Measurements from ENCODE around the gene PRAMEF12.
"Not testable (repeated sequence)": the region's sequence is repeated elsewhere in the genome, so short reads cannot be mapped to it uniquely, and the experiment has no call there.

The PRAMEF12 gene

DNA sequence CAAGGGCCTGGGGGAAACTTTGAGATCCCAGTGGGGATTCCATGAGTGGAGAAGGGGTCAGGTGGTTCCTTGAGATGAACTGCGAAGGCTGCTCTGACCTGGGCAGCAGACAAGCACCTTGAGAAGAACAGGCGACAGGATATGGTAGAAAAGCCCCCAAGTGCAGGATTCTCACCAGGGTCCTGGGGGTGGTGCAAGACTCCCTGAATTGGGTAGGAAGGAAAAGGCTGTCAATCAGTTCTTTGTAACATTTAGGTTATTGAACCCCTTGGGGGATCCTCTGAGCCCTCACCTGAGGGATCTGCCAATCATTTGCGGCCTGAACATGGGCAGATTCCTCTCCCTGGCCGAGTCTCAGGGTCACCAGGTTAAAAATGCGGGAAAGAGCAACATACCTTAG, 2.4 kb upstream of the PRAMEF12 start:
- no peak for DNase-seq (ENCODE audit: low read depth)

DNA sequence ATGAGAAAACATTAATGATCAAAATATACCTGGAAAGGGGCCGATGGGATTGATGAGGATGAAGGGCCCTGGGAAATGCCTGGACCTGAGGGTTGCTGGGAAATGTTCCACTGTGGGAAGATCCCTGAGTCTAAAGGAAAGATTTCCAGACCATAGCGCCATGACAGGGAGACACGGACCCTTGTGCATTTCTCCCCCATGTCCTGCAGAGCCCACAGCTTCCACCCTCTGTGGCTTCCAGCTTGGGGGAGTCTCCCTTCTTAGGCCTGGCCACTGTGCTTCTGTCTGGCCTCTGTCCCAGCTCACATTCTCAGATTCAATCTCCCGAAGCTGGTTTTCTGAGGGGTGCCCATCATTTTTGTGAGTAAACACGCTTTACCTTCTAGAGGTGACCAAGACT, 1.0 kb upstream of the PRAMEF12 start:
- DNase-seq (ENCODE audit: low read depth) = no peak

DNA sequence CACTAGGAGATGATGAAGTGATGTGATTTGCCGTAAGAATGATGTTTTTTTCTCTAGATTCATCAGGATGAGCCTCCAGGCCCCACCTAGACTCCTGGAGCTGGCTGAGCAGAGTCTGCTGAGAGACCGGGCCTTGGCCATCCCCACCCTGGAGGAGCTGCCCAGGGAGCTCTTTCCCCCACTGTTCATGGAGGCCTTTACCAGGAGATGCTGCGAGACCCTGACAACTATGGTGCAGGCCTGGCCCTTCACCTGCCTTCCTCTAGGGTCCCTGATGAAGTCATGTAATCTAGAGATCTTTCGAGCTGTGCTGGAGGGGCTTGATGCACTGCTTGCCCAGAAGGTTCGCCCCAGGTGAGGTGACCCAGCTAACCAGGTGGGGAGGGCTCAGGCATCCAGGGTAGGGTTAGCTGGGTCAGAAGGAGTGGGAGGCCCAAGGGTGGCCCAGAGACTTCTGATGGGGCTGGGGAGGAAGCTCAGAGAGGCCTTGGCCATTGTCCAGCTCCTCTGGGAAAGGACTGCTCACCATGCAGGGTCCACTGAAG, 1.3 kb downstream of the PRAMEF12 start:
- DNase-seq (ENCODE audit: low read depth) = no peak

GRCh38 chr1:12775443-12775842, 1.9 kb downstream of the PRAMEF12 start:
- DNase-seq (ENCODE audit: low read depth) = no peak

DNA sequence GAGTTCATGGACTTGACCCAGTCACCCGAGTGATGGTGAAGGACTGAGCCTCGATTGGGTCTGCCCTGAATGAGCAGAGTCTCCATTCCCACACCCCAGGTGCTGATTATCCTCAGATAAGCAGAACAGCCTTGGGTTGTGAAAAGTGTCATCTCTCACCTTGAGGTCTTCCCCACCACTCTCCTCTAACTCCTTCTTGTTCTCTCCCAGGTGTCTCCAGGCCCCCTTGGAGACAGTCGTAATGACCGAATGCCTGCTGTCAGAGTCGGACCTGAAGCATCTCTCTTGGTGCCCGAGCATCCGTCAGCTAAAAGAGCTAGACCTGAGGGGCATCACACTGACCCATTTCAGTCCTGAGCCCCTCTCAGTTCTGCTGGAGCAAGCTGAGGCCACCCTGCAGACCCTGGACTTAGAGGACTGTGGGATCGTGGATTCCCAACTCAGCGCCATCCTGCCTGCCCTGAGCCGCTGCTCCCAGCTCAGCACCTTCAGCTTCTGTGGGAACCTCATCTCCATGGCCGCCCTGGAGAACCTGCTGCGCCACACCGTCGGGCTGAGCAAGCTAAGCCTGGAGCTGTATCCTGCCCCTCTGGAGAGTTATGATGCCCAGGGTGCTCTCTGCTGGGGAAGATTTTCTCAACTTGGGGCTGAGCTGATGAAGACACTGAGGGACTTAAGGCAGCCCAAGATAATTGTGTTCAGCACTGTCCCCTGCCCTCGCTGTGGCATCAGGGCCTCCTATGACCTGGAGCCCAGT, 3.4 kb downstream of the PRAMEF12 start:
- no peak for DNase-seq (ENCODE audit: low read depth)

- DNase-seq (ENCODE audit: low read depth) = no peak
Measured at GRCh38 chr1:12778061-12778460, 4.5 kb downstream of the PRAMEF12 start.

GRCh38 chr1:12778907-12779306, 5.4 kb downstream of the PRAMEF12 start:
- DNase-seq (ENCODE audit: low read depth) = no peak

DNA sequence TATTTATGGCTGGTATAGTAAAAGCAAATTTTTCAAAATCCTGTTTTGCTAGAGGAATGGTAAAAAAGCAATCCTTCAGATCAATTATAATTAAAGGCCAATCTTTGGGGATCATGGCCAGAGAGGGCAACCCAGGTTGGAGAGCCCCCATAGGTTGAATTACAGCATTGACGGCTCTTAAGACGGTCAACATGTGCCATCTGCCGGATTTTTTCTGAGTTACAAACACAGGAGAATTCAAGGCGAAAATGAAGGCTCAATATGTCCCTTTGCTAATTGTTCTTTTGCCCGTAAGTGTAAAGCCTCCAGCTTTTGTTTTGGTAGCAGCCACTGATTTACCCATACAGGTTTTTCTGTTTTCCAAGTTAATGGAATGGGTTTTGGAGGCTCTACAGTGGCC, 8.0 kb downstream of the PRAMEF12 start:
- not testable (repeated sequence) for DNase-seq (ENCODE audit: low read depth)

- DNase-seq (ENCODE audit: low read depth) = not testable (repeated sequence)
Measured at GRCh38 chr1:12783783-12784182, 10.2 kb downstream of the PRAMEF12 start.

GRCh38 chr1:12784729-12785128, 11.2 kb downstream of the PRAMEF12 start:
- peak; percentile 4 for DNase-seq (ENCODE audit: low read depth)

GRCh38 chr1:12791097-12791496, 17.6 kb downstream of the PRAMEF12 start, which contains the start of gene PRAMEF1:
TSS of gene PRAMEF1 (plus strand) at chr1:12791397. CDS start at chr1:12793228, 1,831 bp downstream.
- DNase-seq (ENCODE audit: low read depth) = not testable (repeated sequence)

DNA sequence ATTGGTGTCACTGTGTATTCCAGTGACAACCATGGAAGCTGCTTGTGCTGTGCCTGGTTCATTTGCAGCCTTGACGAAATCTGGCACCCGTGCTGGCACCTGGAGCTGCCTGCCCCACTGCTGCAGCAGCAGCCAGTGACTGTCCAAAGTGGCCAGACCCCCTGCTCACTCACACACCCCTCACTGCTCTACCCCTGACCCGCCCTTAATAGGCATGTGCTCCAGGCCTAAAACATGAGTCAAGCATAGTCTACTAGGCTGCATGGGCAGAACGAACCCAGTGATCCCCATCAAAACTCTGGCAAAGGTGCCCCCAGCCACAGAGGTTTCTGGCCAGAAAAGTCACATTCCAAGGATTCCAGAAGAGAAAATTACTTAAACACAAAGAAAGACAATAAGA, 25.4 kb downstream of the PRAMEF12 start:
- DNase-seq (ENCODE audit: low read depth) = no peak

DNA sequence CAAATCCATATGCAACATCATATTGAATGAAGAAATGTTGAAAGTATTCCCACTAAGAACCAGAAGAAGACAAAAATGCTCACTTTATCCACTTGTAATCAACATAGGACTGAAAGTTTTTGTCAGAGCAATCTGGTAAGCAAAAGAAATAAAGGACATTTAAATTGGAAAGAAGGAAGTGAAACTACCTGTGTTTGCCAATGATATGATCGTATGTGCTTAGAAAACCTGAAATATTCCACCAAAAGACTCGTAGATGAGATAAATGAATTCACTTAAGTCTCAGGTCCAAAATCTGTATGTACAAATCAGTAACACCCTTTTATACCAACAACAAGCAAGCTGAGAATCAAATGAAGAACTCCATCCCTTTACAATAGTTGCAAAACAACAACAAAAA, 26.2 kb downstream of the PRAMEF12 start:
- no peak for DNase-seq (ENCODE audit: low read depth)

DNA sequence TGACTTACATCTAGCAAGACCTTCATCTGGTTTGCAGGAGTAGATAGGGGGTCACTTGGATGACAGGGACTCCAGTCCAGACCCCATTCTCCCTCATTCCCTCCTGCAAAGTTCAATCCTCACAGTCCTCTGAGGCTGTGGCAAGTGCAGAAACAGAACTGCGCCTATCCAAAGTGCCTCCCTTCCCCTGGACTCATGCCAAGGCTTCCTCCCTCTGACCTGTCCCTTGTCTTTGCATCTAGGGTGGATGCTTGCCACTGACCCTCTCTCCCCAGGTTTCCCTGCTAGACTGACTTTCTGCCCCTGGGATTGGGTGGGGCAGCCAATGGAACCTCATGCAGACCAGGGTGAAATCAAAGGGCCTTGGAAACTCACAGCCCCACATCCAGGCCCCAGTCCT, 36.4 kb downstream of the PRAMEF12 start:
- no peak for DNase-seq (ENCODE audit: low read depth)

- DNase-seq (ENCODE audit: low read depth) = peak; percentile 6
Measured at GRCh38 chr1:12810691-12811408, 37.3 kb downstream of the PRAMEF12 start.

DNA sequence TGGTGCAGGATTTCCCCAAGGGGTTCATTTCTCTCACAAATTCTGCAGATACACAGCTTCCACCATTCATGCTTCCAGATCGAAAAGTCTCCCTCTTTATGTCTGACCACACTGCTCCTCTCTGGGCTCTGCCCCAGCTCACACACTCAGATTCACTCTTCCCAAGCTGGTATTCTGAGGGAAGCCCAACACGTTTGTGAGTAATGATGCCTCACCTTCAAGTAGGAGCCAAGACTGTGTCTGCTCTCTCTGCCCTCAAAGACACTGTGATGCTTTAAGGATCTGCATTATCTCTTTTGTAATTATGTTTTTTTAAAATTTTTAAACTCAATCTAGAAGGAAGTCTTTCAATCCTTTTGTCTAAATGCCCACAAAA, 37.9 kb downstream of the PRAMEF12 start:
- no peak for DNase-seq (ENCODE audit: low read depth)

DNA sequence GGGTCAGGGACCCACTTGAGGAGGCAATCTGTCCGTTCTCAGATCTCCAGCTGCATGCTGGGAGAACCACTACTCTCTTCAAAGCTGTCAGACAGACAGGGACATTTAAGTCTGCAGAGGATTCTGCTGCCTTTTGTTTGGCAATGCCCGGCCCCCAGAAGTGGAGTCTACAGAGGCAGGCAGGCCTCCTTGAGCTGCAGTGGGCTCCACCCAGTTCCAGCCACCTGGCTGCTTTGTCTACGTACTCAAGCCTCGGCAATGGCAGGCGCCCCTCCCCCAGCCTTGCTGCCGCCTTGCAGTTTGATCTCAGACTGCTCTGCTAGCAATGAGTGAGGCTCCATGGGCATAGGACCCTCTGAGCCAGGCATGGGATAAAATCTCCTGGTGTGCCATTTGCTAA, 45.5 kb downstream of the PRAMEF12 start:
- DNase-seq (ENCODE audit: low read depth) = not testable (repeated sequence)

All from iris pigment epithelial cell (primary cell).